ENCODE results near the gene ALOX5AP. TPM values are rescaled to one million over a fixed set of nuclear protein-coding genes. Genes with fewer than 3 reads are reported as not detected.

The ALOX5AP gene
- total RNA-seq, 1 donor from 2014 or later, result 7.2 TPM

- TF ChIP-seq CTCF (IDR thresholded peaks at IDR 0.05; ENCODE audit: borderline replicate concordance), result no peak
- Histone ChIP-seq H3K4me1 (no peaks in the 10 kb centered on the region), H3K4me3 (no peak overlapping the region), H3K27me3 (ENCODE audit: low read depth) (peaks cover 6% of the 10 kb centered on the region), H3K36me3 (no peaks in the 10 kb centered on the region), H3K27ac (replicated peaks) (no peak overlapping the region), H3K9me3 (replicated peaks) (no peaks in the 10 kb centered on the region)
- intact Hi-C loops (cut with micrococcal nuclease), result no loop called here
- DNase-seq, result no peak
These were observed 45.1 kb downstream of the ALOX5AP start for GRCh38 chr13:30780338-30780981.

GRCh38 chr13:30785191-30785850 lies 50.0 kb downstream of the ALOX5AP start:
- no peak for TF ChIP-seq CTCF (IDR thresholded peaks at IDR 0.05; ENCODE audit: borderline replicate concordance)
- no peak overlapping the region for H3K27ac ChIP-seq (replicated peaks)
- H3K36me3 ChIP-seq, result no peaks in the 10 kb centered on the region
- no peaks in the 10 kb centered on the region for H3K4me1 ChIP-seq
- H3K9me3 ChIP-seq (replicated peaks), result no peaks in the 10 kb centered on the region
- H3K27me3 ChIP-seq (ENCODE audit: low read depth), result peaks cover 1% of the 10 kb centered on the region
- no peak overlapping the region for H3K4me3 ChIP-seq
- no peak for DNase-seq
- intact Hi-C loops (cut with micrococcal nuclease), result no loop called here

GRCh38 chr13:30786648-30787047 lies 51.3 kb downstream of the ALOX5AP start:
- DNase-seq, result no peak
- no peaks in the 10 kb centered on the region for H3K27me3 ChIP-seq (ENCODE audit: low read depth)
- H3K9me3 ChIP-seq (replicated peaks), result no peaks in the 10 kb centered on the region

GRCh38 chr13:30787738-30788525 lies 52.6 kb downstream of the ALOX5AP start:
- Histone ChIP-seq H3K9me3 (replicated peaks) (no peaks in the 10 kb centered on the region), H3K4me1 (peaks cover 8% of the 10 kb centered on the region), H3K27me3 (ENCODE audit: low read depth) (no peaks in the 10 kb centered on the region), H3K27ac (replicated peaks) (no peak overlapping the region), H3K36me3 (no peaks in the 10 kb centered on the region), H3K4me3 (no peak overlapping the region)
- no peak for DNase-seq
- intact Hi-C loops (cut with micrococcal nuclease), result no loop called here
- TF ChIP-seq CTCF (IDR thresholded peaks at IDR 0.05; ENCODE audit: borderline replicate concordance), result no peak

More at GRCh38 chr13:30786648-30787047, 51.3 kb downstream of the ALOX5AP start:
- no peak for TF ChIP-seq CTCF (IDR thresholded peaks at IDR 0.05; ENCODE audit: borderline replicate concordance)
- intact Hi-C loops (cut with micrococcal nuclease), result no loop called here
- Histone ChIP-seq H3K4me1 (no peaks in the 10 kb centered on the region), H3K27ac (replicated peaks) (no peak overlapping the region), H3K36me3 (no peaks in the 10 kb centered on the region), H3K4me3 (no peak overlapping the region)

- Histone ChIP-seq H3K27me3 (ENCODE audit: low read depth) (no peaks in the 10 kb centered on the region), H3K27ac (replicated peaks) (no peak overlapping the region), H3K4me1 (peaks cover 8% of the 10 kb centered on the region), H3K36me3 (no peaks in the 10 kb centered on the region), H3K9me3 (replicated peaks) (no peaks in the 10 kb centered on the region), H3K4me3 (no peak overlapping the region)
- intact Hi-C loops (cut with micrococcal nuclease), result no loop called here
- no peak for TF ChIP-seq CTCF (IDR thresholded peaks at IDR 0.05; ENCODE audit: borderline replicate concordance)
- DNase-seq, result no peak
These were observed 54.0 kb downstream of the ALOX5AP start for GRCh38 chr13:30789166-30789862.
